HEK293T (cell line): ENCODE measurements around the gene SLC26A1.

Experiments
- BHLHE40 ChIP-seq: fragments of 450-650 bp; IDR thresholded peaks from 2 replicates; pipeline ENCODE4 v1.6.1; 2016; ENCODE audit warnings: mild to moderate bottlenecking, moderate library complexity, borderline replicate concordance
- CTBP1 ChIP-seq: fragments of 450-650 bp; IDR thresholded peaks from 2 replicates; pipeline ENCODE4 v1.6.1; 2016; ENCODE audit warnings: borderline replicate concordance
- ELF4 ChIP-seq: fragments of 450-650 bp; IDR thresholded peaks from 2 replicates; pipeline ENCODE4 v1.6.1; 2017; ENCODE audit warnings: antibody characterized with exemption
- FOXA1 ChIP-seq: fragments of 450-650 bp; IDR thresholded peaks from 2 replicates; pipeline ENCODE4 v1.6.1; 2016; ENCODE audit warnings: mild to moderate bottlenecking
- FOXK2 ChIP-seq: fragments of 450-650 bp; IDR thresholded peaks from 2 replicates; pipeline ENCODE4 v1.6.1; 2016; ENCODE audit warnings: mild to moderate bottlenecking
- FOXM1 ChIP-seq: fragments of 450-650 bp; IDR thresholded peaks from 2 replicates; pipeline ENCODE4 v1.6.1; 2017; ENCODE audit warnings: mild to moderate bottlenecking, borderline replicate concordance
- HDGF ChIP-seq: fragments of 450-650 bp; IDR thresholded peaks from 2 replicates; pipeline ENCODE4 v1.6.1; 2017; ENCODE audit warnings: antibody characterized with exemption, borderline replicate concordance
- SP1 ChIP-seq: fragments of 450-650 bp; IDR thresholded peaks from 2 replicates; pipeline ENCODE4 v1.6.1; 2017
- TARDBP ChIP-seq: fragments of 450-650 bp; IDR thresholded peaks from 2 replicates; pipeline ENCODE4 v1.6.1; 2016
- ZNF384 ChIP-seq: fragments of 450-650 bp; IDR thresholded peaks from 2 replicates; pipeline ENCODE4 v1.6.1; 2016
- TF ChIP-seq, protein P1 (sequence below): fragments of 450-650 bp; IDR thresholded peaks from 2 replicates; pipeline ENCODE4 v1.6.1; 2016

GRCh38 chr4:1027219-1027914 lies 34.2 kb upstream of the SLC26A1 start:
- TF ChIP-seq BHLHE40 (no peak), FOXK2 (no peak), FOXA1 (no peak), TARDBP (no peak), CTBP1 (no peak), FOXM1 (no peak), SP1 (no peak), ELF4 (no peak), HDGF (no peak), ZNF384 (no peak)
- TF ChIP-seq, protein P1, sequence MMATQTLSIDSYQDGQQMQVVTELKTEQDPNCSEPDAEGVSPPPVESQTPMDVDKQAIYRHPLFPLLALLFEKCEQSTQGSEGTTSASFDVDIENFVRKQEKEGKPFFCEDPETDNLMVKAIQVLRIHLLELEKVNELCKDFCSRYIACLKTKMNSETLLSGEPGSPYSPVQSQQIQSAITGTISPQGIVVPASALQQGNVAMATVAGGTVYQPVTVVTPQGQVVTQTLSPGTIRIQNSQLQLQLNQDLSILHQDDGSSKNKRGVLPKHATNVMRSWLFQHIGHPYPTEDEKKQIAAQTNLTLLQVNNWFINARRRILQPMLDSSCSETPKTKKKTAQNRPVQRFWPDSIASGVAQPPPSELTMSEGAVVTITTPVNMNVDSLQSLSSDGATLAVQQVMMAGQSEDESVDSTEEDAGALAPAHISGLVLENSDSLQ = no peak
